Measurements from ENCODE around the gene SLC23A1. TPM values are rescaled to one million over a fixed set of nuclear protein-coding genes. Genes with fewer than 3 reads are reported as not detected.

SLC23A1 gene
- total and polyA plus RNA-seq, 2 of the 13 experiments (the other 11 are each of a cell fraction or from before 2014, with no cell fraction given): 6.0 to 6.6 TPM

GRCh38 chr5:139364466-139364865, 18.6 kb downstream of the SLC23A1 start (continued):
- no peak for TF ChIP-seq RCOR2 (CRISPR knock-in tag; IDR thresholded peaks at IDR 0.05)

GRCh38 chr5:139363937-139364336, 19.2 kb downstream of the SLC23A1 start:
- TF ChIP-seq GATAD2A (CRISPR knock-in tag; IDR thresholded peaks at IDR 0.05) (no peak), GLI4 (CRISPR knock-in tag; IDR thresholded peaks at IDR 0.05; ENCODE audit: borderline replicate concordance) (no peak), U2AF1 (optimal IDR thresholded peaks at IDR 0.05; ENCODE audit: low read depth, low read length) (no peak), PRDM15 (CRISPR knock-in tag; IDR thresholded peaks at IDR 0.05) (no peak), SNRNP70 (IDR thresholded peaks at IDR 0.05; ENCODE audit: low read depth, low read length) (no peak), ESRRA (CRISPR knock-in tag; IDR thresholded peaks at IDR 0.05; ENCODE audit: low read depth) (no peak), THAP9 (CRISPR knock-in tag; IDR thresholded peaks at IDR 0.05; ENCODE audit: borderline replicate concordance) (no peak), ARHGAP35 (CRISPR knock-in tag; IDR thresholded peaks at IDR 0.05; ENCODE audit: borderline replicate concordance) (no peak), KLF16 (CRISPR knock-in tag; IDR thresholded peaks at IDR 0.05) (no peak), ZNF562 (CRISPR knock-in tag; IDR thresholded peaks at IDR 0.05; ENCODE audit: borderline replicate concordance) (no peak), MED13 (CRISPR knock-in tag; IDR thresholded peaks at IDR 0.05) (no peak), SIX4 (CRISPR knock-in tag; IDR thresholded peaks at IDR 0.05) (no peak), RAD51 (IDR thresholded peaks at IDR 0.05; ENCODE audit: borderline replicate concordance) (no peak)
- no peak overlapping the region for H3K4me3 ChIP-seq (replicated peaks in 1 of 3; ENCODE audit: insufficient read depth in 1 of 3, low read depth in 2 of 3, low read length in 3 of 3)

More at GRCh38 chr5:139363937-139364336, 19.2 kb downstream of the SLC23A1 start:
- ChIA-PET POLR2A (no interaction called here), CTCF (ENCODE audit: low intra/inter-chr PET ratio, low total read pairs) (no interaction called here)
- intact Hi-C loops (cut with micrococcal nuclease; ENCODE audit: unreplicated experiment): no loop called here
- no peaks in the 10 kb centered on the region for H3K4me1 ChIP-seq (ENCODE audit: insufficient read depth, low read length)
- H3K9ac ChIP-seq (ENCODE audit: insufficient read depth, low read depth, low read length): no peak overlapping the region
- no peak for FAIRE-seq
- no peaks in the 10 kb centered on the region for H3K27me3 ChIP-seq (ENCODE audit: control insufficient read depth in 1 of 2, insufficient read depth in 2 of 2, low read length in 2 of 2)
- no TSS peak for BruUV-seq (replicated peaks)
- DNase-seq (ENCODE audit: low spot score): no peak
- H3K79me2 ChIP-seq (ENCODE audit: insufficient read depth, low read length): peaks cover 29% of the 10 kb centered on the region
- no peak overlapping the region for H3K4me2 ChIP-seq (ENCODE audit: low read depth, low read length)
- in situ Hi-C loops (cut with HindIII; ENCODE audit: extremely low pct_ligation_motif_present, low pct_unique_long_range_greater_than_20kb): no loop called here
- no peaks in the 10 kb centered on the region for H3K9me3 ChIP-seq (ENCODE audit: low read length)
- no peak for ATAC-seq
- WGBS (ENCODE audit: low lambda C conversion rate): 100% methylated on average over 2 of the region's 2 CpGs
- H3K27ac ChIP-seq (ENCODE audit: extremely low read length, insufficient read depth, low read length): no peak overlapping the region
- H3K36me3 ChIP-seq (replicated peaks in 1 of 2; ENCODE audit: control insufficient read depth in 1 of 2, insufficient read depth in 2 of 2, low read length in 2 of 2): peaks cover 14 to 48% of the 10 kb centered on the region in 2 experiments
- H4K20me1 ChIP-seq (ENCODE audit: insufficient read depth, low read length): peaks cover 34% of the 10 kb centered on the region; the same call in 1 of the 2 replicates
- no peak overlapping the region for H2AFZ ChIP-seq (ENCODE audit: low read length)

Data from HepG2 (cell line).